Astrocyte (in vitro differentiated cells and primary cell): ENCODE data around the gene OR9Q1. TPM values are rescaled to one million over a fixed set of nuclear protein-coding genes. Genes with fewer than 3 reads are reported as not detected.
"Not testable (repeated sequence)": the region's sequence is repeated elsewhere in the genome, so short reads cannot be mapped to it uniquely, and the experiment has no call there.

Source experiments
- DNase-seq: peaks from one replicate; pipeline ENCODE4 v3.0.0-alpha.2; 2010; ENCODE audit warnings: low read depth
- FAIRE-seq: peaks from 2 replicates; lab custom pipeline; 2011; peaks lifted over from hg19 to GRCh38; lab: Jason Lieb, UNC
- H2AFZ ChIP-seq: 2 replicates; pipeline ENCODE4 v1.6.0; 2012; ENCODE audit warnings: low read depth, low read length, inconsistent platforms
- H3K27ac ChIP-seq: 2 replicates; pipeline ENCODE4 v1.5.1; 2011; ENCODE audit warnings: low read depth, low read length, inconsistent platforms
- H3K27me3 ChIP-seq: 2 replicates; pipeline ENCODE4 v1.6.0; 2011; ENCODE audit warnings: low read length, inconsistent platforms; ENCODE audit not compliant: insufficient read depth
- H3K36me3 ChIP-seq: 2 replicates; pipeline ENCODE4 v1.5.1; 2011; ENCODE audit warnings: low read length, inconsistent platforms; ENCODE audit not compliant: insufficient read depth
- H3K4me1 ChIP-seq: 2 replicates; pipeline ENCODE4 v1.5.1; 2011; ENCODE audit warnings: low read length, inconsistent platforms; ENCODE audit not compliant: insufficient read depth
- H3K4me2 ChIP-seq: 2 replicates; pipeline ENCODE4 v1.6.0; 2012; ENCODE audit warnings: low read length, inconsistent platforms
- H3K4me3 ChIP-seq: 2 replicates; pipeline ENCODE4 v1.5.1; 2011; ENCODE audit warnings: low read depth, mild to moderate bottlenecking, low read length, inconsistent platforms; ENCODE audit not compliant: insufficient read depth
- H3K79me2 ChIP-seq: 2 replicates; pipeline ENCODE4 v1.6.0; 2012; ENCODE audit warnings: mild to moderate bottlenecking, low read length, inconsistent platforms; ENCODE audit not compliant: insufficient read depth
- H3K9ac ChIP-seq: 2 replicates; pipeline ENCODE4 v1.6.0; 2012; ENCODE audit warnings: mild to moderate bottlenecking, low read length, inconsistent platforms
- H3K9me3 ChIP-seq: 2 replicates; pipeline ENCODE4 v1.5.1; 2012; ENCODE audit warnings: low read depth, mild to moderate bottlenecking, low read length, inconsistent platforms; ENCODE audit not compliant: insufficient read depth
- H4K20me1 ChIP-seq: 2 replicates; pipeline ENCODE4 v1.6.0; 2012; ENCODE audit warnings: low read length, inconsistent platforms; ENCODE audit not compliant: insufficient read depth
- H3K27ac Mint-ChIP-seq: one replicate; pipeline ENCODE4 v1.8.0; 2021; ENCODE audit warnings: mild to moderate bottlenecking, mixed read lengths; ENCODE audit not compliant: unreplicated experiment
- H3K27me3 Mint-ChIP-seq: one replicate; pipeline ENCODE4 v1.8.0; 2021; ENCODE audit warnings: low read depth, mixed read lengths; ENCODE audit not compliant: unreplicated experiment
- H3K36me3 Mint-ChIP-seq: one replicate; pipeline ENCODE4 v1.8.0; 2021; ENCODE audit warnings: low read depth, mixed read lengths; ENCODE audit not compliant: unreplicated experiment
- H3K4me1 Mint-ChIP-seq: one replicate; pipeline ENCODE4 v1.8.0; 2021; ENCODE audit warnings: low read depth, mixed read lengths; ENCODE audit not compliant: unreplicated experiment
- H3K4me3 Mint-ChIP-seq: one replicate; pipeline ENCODE4 v1.8.0; 2021; ENCODE audit warnings: mild to moderate bottlenecking, moderate library complexity, mixed read lengths; ENCODE audit not compliant: unreplicated experiment
- H3K9me3 Mint-ChIP-seq: one replicate; pipeline ENCODE4 v1.8.0; 2021; ENCODE audit warnings: mild to moderate bottlenecking, mixed read lengths; ENCODE audit not compliant: unreplicated experiment
- EZH2 ChIP-seq: IDR thresholded peaks from 2 replicates; pipeline ENCODE4 v1.6.1; 2012; ENCODE audit warnings: mild to moderate bottlenecking, low read length, inconsistent platforms; ENCODE audit not compliant: insufficient read depth
- total RNA-seq: library from RNA; stranded (reverse); gene quantifications from 2 replicates; pipeline ENCODE4 v1.2.1, GENCODE V29; 2021
- TF ChIP-seq, protein P1 (sequence below): IDR thresholded peaks from 2 replicates; pipeline ENCODE4 v1.5.1; 2011; ENCODE audit warnings: low read depth, mild to moderate bottlenecking, inconsistent platforms, low read length, moderate library complexity; ENCODE audit not compliant: insufficient read depth

The OR9Q1 gene
- total RNA-seq, 1 donor from 2014 or later = not detected

DNA sequence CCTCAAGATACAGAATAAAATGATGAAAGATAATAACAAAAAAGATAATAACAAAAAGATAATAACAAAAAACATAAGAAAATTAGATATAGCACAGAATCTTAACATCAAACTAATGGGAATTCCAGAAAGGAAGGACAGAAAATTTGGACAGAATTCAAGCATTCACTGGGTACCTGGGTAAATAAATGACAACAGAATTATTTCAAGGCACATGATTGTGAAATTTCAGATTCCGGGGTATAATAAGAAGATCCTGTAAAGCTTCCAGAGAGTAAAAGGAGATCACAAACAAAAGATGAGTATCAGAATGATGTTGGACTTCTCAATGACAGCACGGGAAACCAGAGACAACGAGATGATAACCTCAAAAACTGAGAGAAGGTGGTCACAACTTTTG lies 42.1 kb upstream of the OR9Q1 start:
- no peak overlapping the region for H3K9ac ChIP-seq
- Mint-ChIP-seq H3K36me3 (no peaks in the 10 kb centered on the region), H3K9me3 (peaks cover 1% of the 10 kb centered on the region), H3K4me3 (no peak overlapping the region), H3K4me1 (peaks cover 3% of the 10 kb centered on the region), H3K27me3 (no peaks in the 10 kb centered on the region), H3K27ac (no peak overlapping the region)
- TF ChIP-seq, protein P1, sequence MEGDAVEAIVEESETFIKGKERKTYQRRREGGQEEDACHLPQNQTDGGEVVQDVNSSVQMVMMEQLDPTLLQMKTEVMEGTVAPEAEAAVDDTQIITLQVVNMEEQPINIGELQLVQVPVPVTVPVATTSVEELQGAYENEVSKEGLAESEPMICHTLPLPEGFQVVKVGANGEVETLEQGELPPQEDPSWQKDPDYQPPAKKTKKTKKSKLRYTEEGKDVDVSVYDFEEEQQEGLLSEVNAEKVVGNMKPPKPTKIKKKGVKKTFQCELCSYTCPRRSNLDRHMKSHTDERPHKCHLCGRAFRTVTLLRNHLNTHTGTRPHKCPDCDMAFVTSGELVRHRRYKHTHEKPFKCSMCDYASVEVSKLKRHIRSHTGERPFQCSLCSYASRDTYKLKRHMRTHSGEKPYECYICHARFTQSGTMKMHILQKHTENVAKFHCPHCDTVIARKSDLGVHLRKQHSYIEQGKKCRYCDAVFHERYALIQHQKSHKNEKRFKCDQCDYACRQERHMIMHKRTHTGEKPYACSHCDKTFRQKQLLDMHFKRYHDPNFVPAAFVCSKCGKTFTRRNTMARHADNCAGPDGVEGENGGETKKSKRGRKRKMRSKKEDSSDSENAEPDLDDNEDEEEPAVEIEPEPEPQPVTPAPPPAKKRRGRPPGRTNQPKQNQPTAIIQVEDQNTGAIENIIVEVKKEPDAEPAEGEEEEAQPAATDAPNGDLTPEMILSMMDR = no peak
- TF ChIP-seq EZH2 = no peak
- no peaks in the 10 kb centered on the region for H3K79me2 ChIP-seq
- FAIRE-seq (no peak), DNase-seq (no peak)
- no peak overlapping the region for H2AFZ ChIP-seq
- H3K27ac ChIP-seq = no peak overlapping the region
- no peaks in the 10 kb centered on the region for H3K27me3 ChIP-seq
- H3K4me1 ChIP-seq = no peaks in the 10 kb centered on the region
- H3K4me2 ChIP-seq = no peak overlapping the region
- H3K4me3 ChIP-seq = no peak overlapping the region
- H3K36me3 ChIP-seq = no peaks in the 10 kb centered on the region
- no peaks in the 10 kb centered on the region for H3K9me3 ChIP-seq
- no peaks in the 10 kb centered on the region for H4K20me1 ChIP-seq

DNA sequence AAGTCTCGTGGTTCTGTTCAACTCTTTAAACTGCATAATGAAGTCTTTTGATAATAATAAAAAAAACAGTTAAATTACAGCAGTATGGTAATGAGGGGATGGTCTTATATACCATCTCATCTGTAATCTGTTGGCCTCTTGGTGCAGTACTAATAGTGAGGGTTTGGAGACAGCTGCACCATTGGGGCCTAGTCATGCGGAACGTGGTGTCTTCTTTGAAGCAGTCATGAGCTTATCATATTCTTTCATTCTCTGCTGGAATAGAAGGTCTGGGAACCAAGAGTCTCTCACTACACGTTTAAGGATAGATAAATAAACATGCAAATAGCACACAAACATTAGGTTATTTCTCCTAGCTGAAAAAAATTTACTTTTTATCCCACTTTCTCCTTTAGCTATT lies 40.9 kb upstream of the OR9Q1 start:
- peaks cover 3% of the 10 kb centered on the region for H3K4me1 Mint-ChIP-seq
- Histone ChIP-seq H3K27ac (no peak overlapping the region), H4K20me1 (no peaks in the 10 kb centered on the region), H3K4me3 (no peak overlapping the region), H3K4me1 (no peaks in the 10 kb centered on the region), H3K27me3 (no peaks in the 10 kb centered on the region), H3K79me2 (no peaks in the 10 kb centered on the region), H3K36me3 (no peaks in the 10 kb centered on the region), H3K9me3 (no peaks in the 10 kb centered on the region), H3K4me2 (no peak overlapping the region), H3K9ac (no peak overlapping the region), H2AFZ (no peak overlapping the region)
- no peak for TF ChIP-seq EZH2
- TF ChIP-seq, protein P1 = no peak
- peaks cover 1% of the 10 kb centered on the region for H3K9me3 Mint-ChIP-seq
- H3K27me3 Mint-ChIP-seq = no peaks in the 10 kb centered on the region
- no peaks in the 10 kb centered on the region for H3K36me3 Mint-ChIP-seq
- no peak overlapping the region for H3K4me3 Mint-ChIP-seq
- no peak for FAIRE-seq
- DNase-seq = no peak
- H3K27ac Mint-ChIP-seq = no peak overlapping the region

DNA sequence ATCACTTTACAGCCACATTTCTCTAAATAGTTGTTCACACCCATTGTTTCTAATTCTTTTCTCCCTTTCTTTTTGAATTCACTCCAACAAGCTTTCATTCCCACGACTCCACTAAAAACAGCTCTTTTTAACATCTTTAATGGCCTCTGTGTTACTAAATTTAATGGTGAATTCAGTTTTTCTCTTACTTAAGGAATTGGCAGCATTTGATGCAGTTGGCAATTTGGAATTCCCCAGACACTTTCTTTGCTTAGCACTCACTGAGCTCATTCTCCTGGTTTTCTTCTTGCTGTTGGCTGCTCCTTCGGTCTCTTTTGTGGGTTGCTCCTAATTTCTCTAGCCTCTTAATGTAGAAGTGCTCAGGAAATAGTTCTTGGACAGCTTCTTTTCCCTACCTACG lies 40.5 kb upstream of the OR9Q1 start:
- Mint-ChIP-seq H3K4me1 (peaks cover 3% of the 10 kb centered on the region), H3K27ac (no peak overlapping the region), H3K9me3 (peaks cover 1% of the 10 kb centered on the region), H3K36me3 (no peaks in the 10 kb centered on the region), H3K4me3 (no peak overlapping the region), H3K27me3 (no peaks in the 10 kb centered on the region)
- Histone ChIP-seq H3K9ac (no peak overlapping the region), H3K4me2 (no peak overlapping the region), H3K27ac (no peak overlapping the region), H3K36me3 (no peaks in the 10 kb centered on the region), H2AFZ (no peak overlapping the region), H3K79me2 (no peaks in the 10 kb centered on the region), H3K9me3 (no peaks in the 10 kb centered on the region), H3K4me3 (no peak overlapping the region), H3K27me3 (no peaks in the 10 kb centered on the region), H3K4me1 (no peaks in the 10 kb centered on the region), H4K20me1 (no peaks in the 10 kb centered on the region)
- DNase-seq = no peak
- TF ChIP-seq, protein P1 = no peak
- TF ChIP-seq EZH2 = no peak
- no peak for FAIRE-seq

DNA sequence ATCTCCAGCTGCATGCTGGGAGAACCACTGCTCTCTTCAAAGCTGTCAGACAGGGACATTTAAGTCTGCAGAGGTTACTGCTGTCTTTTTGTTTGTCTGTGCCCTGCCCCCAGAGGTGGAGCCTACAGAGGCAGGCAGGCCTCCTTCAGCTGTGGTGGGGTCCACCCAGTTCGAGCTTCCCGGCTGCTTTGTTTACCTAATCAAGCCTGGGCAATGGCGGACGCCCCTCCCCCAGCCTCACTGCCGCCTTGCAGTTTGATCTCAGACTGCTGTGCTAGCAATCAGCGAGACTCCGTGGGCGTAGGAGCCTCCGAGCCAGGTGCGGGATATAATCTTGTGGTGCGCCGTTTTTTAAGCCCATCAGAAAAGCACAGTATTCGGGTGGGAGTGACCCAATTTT lies 24.2 kb upstream of the OR9Q1 start:
- H3K27me3 Mint-ChIP-seq, H3K9me3 ChIP-seq, H3K4me3 Mint-ChIP-seq, H3K27ac Mint-ChIP-seq, H3K27me3 ChIP-seq, H4K20me1 ChIP-seq, H3K27ac ChIP-seq, H3K4me1 ChIP-seq, H3K79me2 ChIP-seq, H3K4me2 ChIP-seq, H3K9me3 Mint-ChIP-seq, H3K9ac ChIP-seq, H3K36me3 ChIP-seq, H3K36me3 Mint-ChIP-seq, FAIRE-seq, H2AFZ ChIP-seq, DNase-seq, H3K4me3 ChIP-seq, H3K4me1 Mint-ChIP-seq: not testable (repeated sequence)
